ENCODE results near the gene ABL1. TPM values are rescaled to one million over a fixed set of nuclear protein-coding genes. Genes with fewer than 3 reads are reported as not detected.

The ABL1 gene
- total RNA-seq, 2 experiments from 2014 or later: 37.9 to 38.5 TPM

DNA sequence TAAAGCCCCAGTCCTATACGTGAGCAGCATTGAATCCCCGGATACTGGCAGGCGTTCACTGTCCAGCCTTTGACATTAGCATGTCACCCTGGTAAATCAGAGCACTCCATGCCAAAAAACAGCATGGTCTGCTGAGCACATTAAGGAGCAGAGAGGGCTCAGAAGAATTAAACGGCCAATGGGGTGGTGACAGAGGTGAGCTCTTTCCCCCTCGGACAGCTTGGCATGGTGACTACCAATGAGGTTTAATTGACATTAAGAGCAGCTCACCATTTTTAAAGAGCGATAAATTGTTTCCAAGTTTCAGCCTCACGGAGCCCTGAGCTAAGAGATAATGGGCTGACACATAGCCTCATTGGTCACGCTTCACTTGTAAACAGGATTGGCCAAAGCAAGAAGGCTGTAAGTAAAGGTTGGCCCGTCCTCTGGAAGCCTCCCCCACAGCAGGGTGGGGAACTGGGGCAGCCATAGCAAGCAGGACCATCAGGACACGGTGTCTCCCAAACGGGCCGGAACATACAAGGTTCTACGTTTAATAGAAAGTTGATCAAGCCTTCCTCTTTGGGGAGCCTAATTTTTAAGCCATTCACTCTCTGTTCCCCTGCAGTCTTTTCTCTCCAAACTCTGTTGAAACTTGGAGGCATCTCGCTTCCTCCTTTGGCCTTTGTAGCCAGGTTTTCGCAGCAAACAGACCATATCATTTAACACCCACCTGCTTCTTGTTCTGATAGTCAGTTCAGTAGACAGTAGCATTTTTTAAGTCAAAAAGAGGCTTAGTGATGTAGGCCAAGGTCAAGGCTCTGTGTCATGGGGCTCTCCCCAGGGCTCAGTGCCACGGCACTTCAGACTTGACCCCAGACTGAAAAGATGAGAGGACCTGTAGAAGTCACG is 35.7 kb downstream of the ABL1 start:
- no peak for DNase-seq
- Mint-ChIP-seq H3K27ac (no peak overlapping the region), H3K9me3 (no peaks in the 10 kb centered on the region), H3K27me3 (no peaks in the 10 kb centered on the region), H3K36me3 (peaks cover 15% of the 10 kb centered on the region), H3K4me1 (no peaks in the 10 kb centered on the region), H3K4me3 (no peak overlapping the region)

GRCh38 chr9:130871395-130872062 is 36.5 kb downstream of the ABL1 start:
- no peaks in the 10 kb centered on the region for H3K4me1 Mint-ChIP-seq

GRCh38 chr9:130872093-130872492 is 37.0 kb downstream of the ABL1 start:
- Mint-ChIP-seq H3K27me3 (no peaks in the 10 kb centered on the region), H3K36me3 (peaks cover 17% of the 10 kb centered on the region)

More at GRCh38 chr9:130871395-130872062, 36.5 kb downstream of the ABL1 start:
- peaks cover 17% of the 10 kb centered on the region for H3K36me3 Mint-ChIP-seq
- no peak overlapping the region for H3K27ac Mint-ChIP-seq
- H3K27me3 Mint-ChIP-seq: no peaks in the 10 kb centered on the region
- no peaks in the 10 kb centered on the region for H3K9me3 Mint-ChIP-seq
- no peak for DNase-seq
- H3K4me3 Mint-ChIP-seq: no peak overlapping the region

DNA sequence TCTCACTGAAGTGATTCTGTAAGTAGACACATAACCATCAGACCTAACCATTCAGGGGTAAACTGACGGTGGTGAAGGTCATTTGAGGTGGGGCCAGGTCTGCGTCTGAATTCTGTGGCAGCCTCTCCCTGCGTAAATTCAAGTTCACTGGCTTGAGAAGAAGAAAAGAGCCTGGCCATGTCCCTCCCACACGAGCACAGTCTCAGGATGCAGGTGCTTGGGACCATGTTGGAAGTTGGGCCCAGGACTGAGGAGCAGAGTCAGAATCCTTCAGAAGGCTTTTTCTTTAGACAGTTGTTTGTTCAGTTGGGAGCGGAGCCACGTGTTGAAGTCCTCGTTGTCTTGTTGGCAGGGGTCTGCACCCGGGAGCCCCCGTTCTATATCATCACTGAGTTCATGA is 37.5 kb downstream of the ABL1 start:
- no peak for DNase-seq
- no peak overlapping the region for H3K4me3 Mint-ChIP-seq
- H3K36me3 Mint-ChIP-seq: peaks cover 17% of the 10 kb centered on the region
- H3K27ac Mint-ChIP-seq: no peak overlapping the region
- H3K9me3 Mint-ChIP-seq: no peaks in the 10 kb centered on the region
- H3K27me3 Mint-ChIP-seq: no peaks in the 10 kb centered on the region
- no peaks in the 10 kb centered on the region for H3K4me1 Mint-ChIP-seq

More at GRCh38 chr9:130872093-130872492, 37.0 kb downstream of the ABL1 start:
- Mint-ChIP-seq H3K9me3 (no peaks in the 10 kb centered on the region), H3K27ac (no peak overlapping the region), H3K4me3 (no peak overlapping the region), H3K4me1 (no peaks in the 10 kb centered on the region)
- no peak for DNase-seq

DNA sequence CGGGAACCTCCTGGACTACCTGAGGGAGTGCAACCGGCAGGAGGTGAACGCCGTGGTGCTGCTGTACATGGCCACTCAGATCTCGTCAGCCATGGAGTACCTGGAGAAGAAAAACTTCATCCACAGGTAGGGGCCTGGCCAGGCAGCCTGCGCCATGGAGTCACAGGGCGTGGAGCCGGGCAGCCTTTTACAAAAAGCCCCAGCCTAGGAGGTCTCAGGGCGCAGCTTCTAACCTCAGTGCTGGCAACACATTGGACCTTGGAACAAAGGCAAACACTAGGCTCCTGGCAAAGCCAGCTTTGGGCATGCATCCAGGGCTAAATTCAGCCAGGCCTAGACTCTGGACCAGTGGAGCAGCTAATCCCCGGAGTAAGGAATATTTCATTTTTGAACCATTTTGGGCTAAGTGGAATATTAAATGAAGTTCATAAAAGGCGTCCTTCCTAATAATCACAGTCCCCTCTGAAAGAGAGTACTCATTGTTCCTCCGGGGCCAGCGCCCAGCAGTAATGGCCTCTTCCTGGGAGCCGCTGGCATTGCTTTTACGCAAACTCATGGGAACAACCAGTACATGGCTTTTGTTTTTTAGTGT is 38.0 kb downstream of the ABL1 start:
- no peaks in the 10 kb centered on the region for H3K4me1 Mint-ChIP-seq
- DNase-seq: no peak
- H3K36me3 Mint-ChIP-seq: peaks cover 17% of the 10 kb centered on the region
- no peaks in the 10 kb centered on the region for H3K9me3 Mint-ChIP-seq
- no peak overlapping the region for H3K27ac Mint-ChIP-seq
- no peaks in the 10 kb centered on the region for H3K27me3 Mint-ChIP-seq
- H3K4me3 Mint-ChIP-seq: no peak overlapping the region

- no peaks in the 10 kb centered on the region for H3K27me3 Mint-ChIP-seq
- H3K4me1 Mint-ChIP-seq: no peaks in the 10 kb centered on the region
- H3K9me3 Mint-ChIP-seq: no peaks in the 10 kb centered on the region
- peaks cover 17% of the 10 kb centered on the region for H3K36me3 Mint-ChIP-seq
- no peak overlapping the region for H3K4me3 Mint-ChIP-seq
- DNase-seq: no peak
- H3K27ac Mint-ChIP-seq: no peak overlapping the region
Measured at GRCh38 chr9:130873966-130874365, 38.9 kb downstream of the ABL1 start.

DNA sequence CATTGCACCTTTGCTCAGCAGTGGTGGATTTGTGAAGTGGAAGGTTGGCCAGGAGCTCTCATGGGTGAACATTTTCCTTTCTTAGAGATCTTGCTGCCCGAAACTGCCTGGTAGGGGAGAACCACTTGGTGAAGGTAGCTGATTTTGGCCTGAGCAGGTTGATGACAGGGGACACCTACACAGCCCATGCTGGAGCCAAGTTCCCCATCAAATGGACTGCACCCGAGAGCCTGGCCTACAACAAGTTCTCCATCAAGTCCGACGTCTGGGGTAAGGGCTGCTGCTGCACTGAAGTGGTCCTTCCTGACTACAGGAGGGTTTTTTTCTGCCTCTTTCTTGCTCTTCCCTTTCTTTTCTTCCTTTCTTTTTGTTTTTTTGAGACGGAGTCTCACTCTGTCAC is 39.7 kb downstream of the ABL1 start:
- Mint-ChIP-seq H3K27ac (no peak overlapping the region), H3K4me1 (no peaks in the 10 kb centered on the region), H3K9me3 (no peaks in the 10 kb centered on the region), H3K27me3 (no peaks in the 10 kb centered on the region), H3K36me3 (peaks cover 22% of the 10 kb centered on the region), H3K4me3 (no peak overlapping the region)
- no peak for DNase-seq

DNA sequence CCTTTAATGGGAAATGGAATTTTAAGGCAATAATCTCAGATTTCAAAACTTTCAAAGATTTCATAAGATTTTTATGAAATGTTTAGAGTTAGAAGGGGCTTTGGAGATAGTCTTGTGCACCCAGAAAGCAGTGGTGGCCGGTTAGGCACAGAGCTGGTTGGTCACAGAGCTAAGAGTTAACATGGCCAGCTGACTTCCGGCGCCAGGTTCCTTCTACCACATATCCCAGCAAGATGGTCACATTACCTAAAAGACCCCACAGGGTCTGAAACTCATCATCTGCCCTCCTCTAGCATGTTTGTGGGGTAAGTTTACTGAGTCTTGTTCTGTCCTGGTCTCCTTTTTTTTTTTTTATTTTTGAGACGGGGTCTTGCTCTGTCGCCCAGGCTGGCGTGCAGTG is 42.2 kb downstream of the ABL1 start:
- Mint-ChIP-seq H3K9me3 (no peaks in the 10 kb centered on the region), H3K4me3 (no peak overlapping the region), H3K36me3 (peaks cover 22% of the 10 kb centered on the region), H3K27me3 (no peaks in the 10 kb centered on the region), H3K27ac (no peak overlapping the region), H3K4me1 (no peaks in the 10 kb centered on the region)
- DNase-seq: no peak

DNA sequence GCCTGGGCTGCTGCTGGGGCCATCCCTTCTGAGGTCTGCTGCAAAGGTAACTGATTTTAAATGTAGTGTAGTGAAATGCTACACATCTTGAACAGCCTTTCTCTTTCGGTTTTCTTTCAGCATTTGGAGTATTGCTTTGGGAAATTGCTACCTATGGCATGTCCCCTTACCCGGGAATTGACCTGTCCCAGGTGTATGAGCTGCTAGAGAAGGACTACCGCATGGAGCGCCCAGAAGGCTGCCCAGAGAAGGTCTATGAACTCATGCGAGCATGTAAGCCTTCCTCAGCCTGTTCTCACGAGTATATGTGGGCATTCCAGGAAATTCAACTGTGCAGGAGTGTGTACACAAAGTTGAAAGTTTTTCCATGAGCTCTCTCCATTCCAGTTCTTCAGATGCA is 43.2 kb downstream of the ABL1 start:
- Mint-ChIP-seq H3K9me3 (no peaks in the 10 kb centered on the region), H3K4me3 (no peak overlapping the region), H3K27me3 (no peaks in the 10 kb centered on the region), H3K27ac (no peak overlapping the region), H3K36me3 (peaks cover 20% of the 10 kb centered on the region), H3K4me1 (no peaks in the 10 kb centered on the region)
- no peak for DNase-seq

- Mint-ChIP-seq H3K9me3 (no peaks in the 10 kb centered on the region), H3K27ac (no peak overlapping the region), H3K4me1 (no peaks in the 10 kb centered on the region), H3K36me3 (peaks cover 18% of the 10 kb centered on the region), H3K27me3 (no peaks in the 10 kb centered on the region), H3K4me3 (no peak overlapping the region)
- no peak for DNase-seq
Measured at GRCh38 chr9:130879863-130880411, 44.9 kb downstream of the ABL1 start.

DNA sequence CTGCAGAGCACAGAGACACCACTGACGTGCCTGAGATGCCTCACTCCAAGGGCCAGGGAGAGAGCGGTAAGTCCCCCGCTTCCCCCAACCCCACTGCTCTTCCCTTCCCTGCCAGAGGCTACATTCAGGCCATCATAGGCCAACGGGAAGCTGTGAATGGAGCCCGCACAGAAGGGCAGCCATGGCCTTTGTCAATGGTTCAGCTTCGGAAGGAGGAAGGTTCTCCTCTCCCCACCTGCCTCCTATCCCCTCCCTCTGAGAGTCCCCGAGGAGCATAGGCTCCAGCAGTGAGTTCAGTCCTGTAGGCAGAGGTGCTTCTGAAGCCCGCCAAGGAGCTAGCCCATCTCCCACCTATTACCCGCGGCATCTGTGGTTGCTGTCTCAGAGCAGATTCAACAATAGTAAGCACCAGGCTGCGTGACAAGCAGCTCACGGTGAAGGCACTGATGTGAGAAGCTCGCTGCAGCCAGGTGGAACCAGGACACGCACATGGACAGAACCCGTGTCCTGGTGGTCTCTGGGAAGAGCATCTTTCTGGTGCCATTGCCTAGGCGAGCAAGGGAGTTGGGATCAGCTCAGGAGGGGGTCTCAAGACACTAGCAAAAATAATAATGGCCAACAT is 45.7 kb downstream of the ABL1 start:
- Mint-ChIP-seq H3K4me1 (no peaks in the 10 kb centered on the region), H3K36me3 (peaks cover 17% of the 10 kb centered on the region), H3K9me3 (no peaks in the 10 kb centered on the region), H3K4me3 (no peak overlapping the region), H3K27ac (no peak overlapping the region), H3K27me3 (no peaks in the 10 kb centered on the region)
- DNase-seq: no peak

DNA sequence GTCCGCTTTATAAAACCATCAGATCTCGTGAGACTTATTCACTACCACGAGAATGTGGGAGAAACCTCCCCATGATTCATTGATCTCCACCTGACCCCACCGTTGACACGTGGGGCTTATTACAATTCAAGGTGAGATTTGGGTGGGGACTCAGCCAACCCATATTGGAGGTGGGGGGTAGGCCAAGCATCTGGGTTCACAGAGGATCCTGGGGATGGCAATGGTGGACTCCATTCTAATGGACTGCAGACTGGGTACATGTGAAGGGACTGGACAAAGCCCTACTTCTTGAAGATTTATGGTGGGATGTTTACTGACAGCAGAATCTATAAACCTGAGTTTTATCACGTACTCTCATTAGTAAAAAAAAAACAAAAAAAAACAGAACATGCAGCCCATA is 46.5 kb downstream of the ABL1 start:
- Mint-ChIP-seq H3K4me1 (no peaks in the 10 kb centered on the region), H3K36me3 (peaks cover 16% of the 10 kb centered on the region), H3K9me3 (no peaks in the 10 kb centered on the region), H3K27me3 (no peaks in the 10 kb centered on the region), H3K27ac (no peak overlapping the region), H3K4me3 (no peak overlapping the region)
- DNase-seq: no peak

- H3K4me1 Mint-ChIP-seq: no peaks in the 10 kb centered on the region
- H3K36me3 Mint-ChIP-seq: peaks cover 17% of the 10 kb centered on the region
Measured at GRCh38 chr9:130882696-130883225, 47.7 kb downstream of the ABL1 start.

GRCh38 chr9:130883479-130883878 is 48.4 kb downstream of the ABL1 start:
- Mint-ChIP-seq H3K36me3 (peaks cover 17% of the 10 kb centered on the region), H3K4me1 (no peaks in the 10 kb centered on the region), H3K9me3 (no peaks in the 10 kb centered on the region), H3K27ac (no peak overlapping the region), H3K4me3 (no peak overlapping the region), H3K27me3 (no peaks in the 10 kb centered on the region)
- no peak for DNase-seq

More at GRCh38 chr9:130882696-130883225, 47.7 kb downstream of the ABL1 start:
- DNase-seq: no peak
- Mint-ChIP-seq H3K4me3 (no peak overlapping the region), H3K27ac (no peak overlapping the region), H3K9me3 (no peaks in the 10 kb centered on the region), H3K27me3 (no peaks in the 10 kb centered on the region)

All from activated naive CD8-positive, alpha-beta T cell treated with anti-CD3 and anti-CD28 coated beads for 36 hours (primary cell).